Measurements from ENCODE around the gene CIBAR2.

GRCh38 chr16:85138073-85138824 is 26.0 kb upstream of the CIBAR2 start:
- no peak for TF ChIP-seq ZNF112 (tag by site-specific recombination; IDR thresholded peaks at IDR 0.05)
- TF ChIP-seq, protein P1, sequence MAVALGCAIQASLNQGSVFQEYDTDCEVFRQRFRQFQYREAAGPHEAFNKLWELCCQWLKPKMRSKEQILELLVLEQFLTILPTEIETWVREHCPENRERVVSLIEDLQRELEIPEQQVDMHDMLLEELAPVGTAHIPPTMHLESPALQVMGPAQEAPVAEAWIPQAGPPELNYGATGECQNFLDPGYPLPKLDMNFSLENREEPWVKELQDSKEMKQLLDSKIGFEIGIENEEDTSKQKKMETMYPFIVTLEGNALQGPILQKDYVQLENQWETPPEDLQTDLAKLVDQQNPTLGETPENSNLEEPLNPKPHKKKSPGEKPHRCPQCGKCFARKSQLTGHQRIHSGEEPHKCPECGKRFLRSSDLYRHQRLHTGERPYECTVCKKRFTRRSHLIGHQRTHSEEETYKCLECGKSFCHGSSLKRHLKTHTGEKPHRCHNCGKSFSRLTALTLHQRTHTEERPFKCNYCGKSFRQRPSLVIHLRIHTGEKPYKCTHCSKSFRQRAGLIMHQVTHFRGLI (tag by site-specific recombination; IDR thresholded peaks at IDR 0.05): no peak
- no peak for TF ChIP-seq ZEB2 (tag by site-specific recombination; IDR thresholded peaks at IDR 0.05)
- TF ChIP-seq, protein P2, sequence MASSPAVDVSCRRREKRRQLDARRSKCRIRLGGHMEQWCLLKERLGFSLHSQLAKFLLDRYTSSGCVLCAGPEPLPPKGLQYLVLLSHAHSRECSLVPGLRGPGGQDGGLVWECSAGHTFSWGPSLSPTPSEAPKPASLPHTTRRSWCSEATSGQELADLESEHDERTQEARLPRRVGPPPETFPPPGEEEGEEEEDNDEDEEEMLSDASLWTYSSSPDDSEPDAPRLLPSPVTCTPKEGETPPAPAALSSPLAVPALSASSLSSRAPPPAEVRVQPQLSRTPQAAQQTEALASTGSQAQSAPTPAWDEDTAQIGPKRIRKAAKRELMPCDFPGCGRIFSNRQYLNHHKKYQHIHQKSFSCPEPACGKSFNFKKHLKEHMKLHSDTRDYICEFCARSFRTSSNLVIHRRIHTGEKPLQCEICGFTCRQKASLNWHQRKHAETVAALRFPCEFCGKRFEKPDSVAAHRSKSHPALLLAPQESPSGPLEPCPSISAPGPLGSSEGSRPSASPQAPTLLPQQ (tag by site-specific recombination; IDR thresholded peaks at IDR 0.05): no peak
- no peak for TF ChIP-seq ZNF670 (tag by site-specific recombination; IDR thresholded peaks at IDR 0.05; ENCODE audit: low read depth)
- TF ChIP-seq OSR2 (tag by site-specific recombination; IDR thresholded peaks at IDR 0.05): no peak
- TF ChIP-seq CTCF (tag by site-specific recombination; IDR thresholded peaks at IDR 0.05): no peak
- TF ChIP-seq ZNF239 (tag by site-specific recombination; IDR thresholded peaks at IDR 0.05): no peak
- no peak for TF ChIP-seq ZNF146 (tag by site-specific recombination; IDR thresholded peaks at IDR 0.05)
- TF ChIP-seq ZBTB17 (tag by site-specific recombination; IDR thresholded peaks at IDR 0.05): no peak
- TF ChIP-seq ZNF792 (tag by site-specific recombination; IDR thresholded peaks at IDR 0.05): no peak
